GM12801 (cell line): ENCODE measurements around the gene USP11.

Experiments used
- CTCF ChIP-seq: IDR thresholded peaks from one replicate; pipeline ENCODE4 v1.5.1; 2011; ENCODE audit warnings: control low read depth; ENCODE audit not compliant: insufficient read length; ENCODE audit errors: extremely low read depth

USP11 gene

GRCh38 chrX:47244676-47245075 is 11.9 kb downstream of the USP11 start:
- no peak for TF ChIP-seq CTCF

DNA sequence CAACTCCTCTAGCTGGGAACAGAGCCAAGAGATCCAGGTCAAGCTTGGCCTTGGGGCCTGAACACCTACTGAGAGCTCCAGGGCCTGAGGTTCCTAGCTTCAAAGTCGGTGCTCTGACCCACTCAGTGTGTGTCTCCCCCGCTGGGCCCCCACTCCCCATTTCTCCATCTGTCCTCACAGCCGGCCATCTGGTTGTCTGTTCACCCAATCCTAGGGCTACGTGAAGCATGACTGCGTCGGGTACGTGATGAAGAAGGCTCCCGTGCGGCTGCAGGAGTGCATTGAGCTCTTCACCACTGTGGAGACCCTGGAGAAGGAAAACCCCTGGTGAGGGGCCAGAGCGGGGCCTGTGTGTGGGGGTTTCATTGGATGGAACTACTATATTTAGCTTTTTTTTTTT is 12.3 kb downstream of the USP11 start:
- no peak for TF ChIP-seq CTCF

DNA sequence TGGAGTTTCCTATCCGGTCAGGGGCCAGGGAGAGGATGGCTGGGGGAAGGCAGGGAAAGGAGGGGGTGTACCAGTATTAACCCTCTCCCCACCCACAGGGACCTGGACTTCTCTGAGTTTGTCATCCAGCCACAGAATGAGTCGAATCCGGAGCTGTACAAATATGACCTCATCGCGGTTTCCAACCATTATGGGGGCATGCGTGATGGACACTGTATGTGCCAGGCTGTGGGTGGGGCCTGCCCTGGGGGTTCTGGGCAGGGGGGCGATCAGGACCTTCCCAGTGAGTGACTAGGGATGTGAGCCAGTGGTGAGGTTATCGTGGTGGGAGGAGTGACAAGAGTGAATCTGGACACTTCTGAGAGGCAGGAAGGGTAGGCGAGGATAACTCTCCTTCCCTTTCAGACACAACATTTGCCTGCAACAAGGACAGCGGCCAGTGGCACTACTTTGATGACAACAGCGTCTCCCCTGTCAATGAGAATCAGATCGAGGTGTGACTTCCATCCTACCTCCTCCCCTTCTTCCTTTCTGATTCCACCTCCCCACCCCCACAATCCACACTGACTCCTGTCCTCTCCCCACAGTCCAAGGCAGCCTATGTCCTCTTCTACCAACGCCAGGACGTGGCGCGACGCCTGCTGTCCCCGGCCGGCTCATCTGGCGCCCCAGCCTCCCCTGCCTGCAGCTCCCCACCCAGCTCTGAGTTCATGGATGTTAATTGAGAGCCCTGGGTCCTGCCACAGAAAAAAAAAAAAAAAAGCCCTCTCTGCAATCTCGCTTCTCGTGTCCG is 14.6 kb downstream of the USP11 start:
- no peak for TF ChIP-seq CTCF

GRCh38 chrX:47247999-47248320 is 15.2 kb downstream of the USP11 start:
- TF ChIP-seq CTCF = no peak

DNA sequence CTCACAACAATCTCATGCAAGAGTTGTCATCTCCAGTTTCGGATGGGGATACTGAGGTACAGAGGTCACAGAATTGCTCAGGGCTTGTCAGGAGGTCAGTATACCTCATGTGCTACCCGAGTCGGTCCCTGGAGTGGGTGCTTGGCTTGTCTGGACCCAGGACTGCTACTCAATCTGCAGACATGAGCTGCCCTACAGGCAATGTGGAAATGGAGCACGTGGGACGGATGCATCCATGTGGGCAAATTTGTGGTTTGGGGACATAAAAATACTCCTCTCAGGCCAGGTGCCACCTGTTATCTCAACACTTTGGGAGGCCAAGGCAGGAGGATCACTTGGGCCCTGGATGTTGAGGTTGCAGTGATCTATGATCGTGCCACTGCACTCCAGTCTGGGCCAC is 15.8 kb downstream of the USP11 start:
- no peak for TF ChIP-seq CTCF

GRCh38 chrX:47250017-47250347 is 17.2 kb downstream of the USP11 start:
- no peak for TF ChIP-seq CTCF

DNA sequence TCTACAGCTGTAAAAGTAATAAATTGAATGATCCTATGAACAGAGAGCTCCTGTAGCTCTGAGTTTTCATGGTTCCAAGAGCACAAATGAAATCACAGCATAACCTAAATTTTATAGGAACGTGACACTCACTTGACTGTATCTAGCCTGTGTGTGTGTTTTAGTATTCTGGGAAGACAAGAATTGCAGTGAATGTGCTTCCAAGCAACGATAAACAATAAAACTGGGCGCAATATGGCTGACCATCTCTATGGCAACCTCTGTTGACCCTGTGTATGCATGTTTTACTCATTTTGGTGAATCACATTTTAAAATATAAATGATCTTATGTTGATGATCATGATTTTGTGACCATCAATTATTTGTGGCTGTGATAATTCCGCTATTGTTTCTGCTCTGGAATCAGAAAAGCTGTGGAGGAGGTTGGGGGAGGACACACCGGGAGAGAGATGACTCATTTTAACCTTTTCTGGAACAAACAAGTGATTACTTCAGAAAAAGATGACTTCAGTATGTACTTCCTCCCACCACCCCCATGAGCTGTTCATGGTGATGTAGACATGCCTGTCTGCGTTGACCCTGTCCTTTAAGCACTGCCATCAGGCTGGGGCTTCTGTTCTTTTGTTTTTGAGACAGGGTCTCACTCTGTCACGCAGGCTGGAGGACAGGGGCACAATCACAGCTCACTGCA is 31.8 kb downstream of the USP11 start:
- TF ChIP-seq CTCF = no peak
